GM21367 (cell line): ENCODE measurements around the gene ATAD3C.
A peak's percentile ranks its signal among the peaks of the same experiment; 100 is the strongest.
"Not testable (repeated sequence)": the region's sequence is repeated elsewhere in the genome, so short reads cannot be mapped to it uniquely, and the experiment has no call there.

ENCODE experiments used
- ATAC-seq: cut with Tn5 transposase; IDR thresholded peaks from one replicate; pipeline ENCODE4 v1.9.1; 2021; ENCODE audit not compliant: unreplicated experiment

Gene ATAD3C

DNA sequence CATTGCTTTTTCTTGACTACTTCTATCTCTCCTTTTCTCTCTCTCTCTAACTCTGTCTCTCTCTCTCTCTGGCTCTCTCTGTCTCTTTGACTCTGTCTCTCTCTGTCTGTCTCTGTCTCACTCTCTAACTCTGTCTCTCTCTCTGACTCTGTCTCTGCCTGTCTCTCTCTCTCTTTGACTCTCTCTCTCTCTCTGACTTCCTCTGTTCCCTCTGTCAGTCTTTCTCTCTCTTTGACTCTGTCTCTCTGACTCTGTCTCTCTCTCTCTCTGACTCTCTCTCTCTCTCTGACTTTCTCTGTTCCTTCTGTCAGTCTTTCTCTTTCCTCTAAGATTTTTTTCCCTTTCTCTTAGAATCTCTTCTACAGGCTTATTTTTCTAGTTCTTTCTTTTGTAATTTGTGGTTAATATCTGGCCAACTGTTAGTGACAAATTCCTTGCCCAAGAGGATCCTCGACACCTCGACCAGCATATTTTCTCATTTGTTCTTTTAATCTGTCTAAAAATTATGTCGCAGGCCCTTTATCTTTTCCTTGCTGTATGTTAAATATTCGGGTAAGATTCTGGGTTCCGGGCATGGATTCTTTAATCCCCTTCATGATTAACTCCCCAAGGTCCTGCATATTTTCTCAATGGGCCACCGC is at the start of gene ATAD3C:
Gene ATAD3C, plus strand, starts transcription at position 591 of the 641 bp plus-strand sequence. CDS start 995 bp downstream, outside the sequence.
- ATAC-seq: no peak

DNA sequence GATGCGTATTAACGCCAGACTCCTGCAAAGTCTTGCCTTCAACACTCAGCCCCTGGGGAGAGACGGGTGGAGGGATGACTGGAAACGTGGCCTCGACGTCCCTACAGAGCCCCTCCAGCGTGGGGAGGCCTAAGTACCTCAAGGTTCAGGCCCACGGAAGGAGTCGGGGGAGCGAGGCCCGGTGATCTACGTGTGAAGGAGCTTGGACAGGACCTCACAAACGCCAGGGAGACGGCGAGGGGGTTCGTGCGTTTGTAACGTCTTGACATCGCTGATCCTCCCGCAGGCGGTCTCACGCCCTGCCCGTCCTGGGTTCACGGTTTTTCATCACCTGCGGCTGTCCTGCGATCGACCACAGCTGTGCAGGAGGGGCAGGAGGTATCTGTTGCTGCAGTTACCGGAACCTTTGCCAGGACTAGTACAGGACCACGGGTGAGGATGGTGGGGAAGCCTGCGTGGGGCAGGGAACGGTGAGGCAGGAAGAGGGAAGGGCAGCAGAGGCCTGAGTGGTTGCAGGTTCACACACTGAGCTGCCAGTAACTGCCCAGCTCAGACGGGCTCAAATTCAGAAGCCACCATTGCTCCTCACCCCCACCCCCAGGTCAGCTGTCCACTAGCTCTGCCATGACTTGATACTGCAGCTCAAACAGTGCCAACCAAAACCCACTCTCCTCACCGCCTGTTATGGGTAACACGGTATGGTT is 49.5 kb upstream of the ATAD3C start:
- ATAC-seq: no peak

- ATAC-seq: no peak
Measured at GRCh38 chr1:1400576-1401456, 48.7 kb upstream of the ATAD3C start.

DNA sequence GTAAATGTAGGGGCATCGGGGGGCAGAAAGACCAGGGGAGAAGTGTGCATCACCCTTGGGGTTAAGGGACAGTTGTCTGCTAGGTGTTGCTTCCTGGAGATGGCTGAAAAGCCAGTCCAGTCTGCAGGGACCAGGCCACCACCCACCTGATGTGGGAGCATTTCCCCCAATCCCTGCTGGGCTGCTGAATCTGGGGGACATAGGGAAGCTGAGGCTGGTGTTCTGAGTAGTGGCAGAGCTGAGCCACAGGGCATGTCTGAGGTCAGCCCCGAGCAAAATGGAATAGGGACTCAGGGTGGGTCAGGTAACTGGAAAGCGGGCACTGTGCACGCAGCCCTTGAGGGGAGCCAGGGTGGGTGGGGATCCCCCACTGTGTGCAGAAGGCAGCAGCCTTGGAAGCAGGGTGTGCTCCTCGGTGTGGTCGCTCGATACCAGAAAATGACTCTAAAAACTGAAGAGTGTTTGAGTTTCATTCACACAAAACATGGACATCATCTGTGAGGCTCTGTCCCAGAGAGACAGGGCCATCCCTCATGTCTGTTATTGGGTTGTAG is 48.0 kb upstream of the ATAD3C start:
- no peak for ATAC-seq

GRCh38 chr1:1402072-1402900 is 47.2 kb upstream of the ATAD3C start:
- ATAC-seq: no peak

DNA sequence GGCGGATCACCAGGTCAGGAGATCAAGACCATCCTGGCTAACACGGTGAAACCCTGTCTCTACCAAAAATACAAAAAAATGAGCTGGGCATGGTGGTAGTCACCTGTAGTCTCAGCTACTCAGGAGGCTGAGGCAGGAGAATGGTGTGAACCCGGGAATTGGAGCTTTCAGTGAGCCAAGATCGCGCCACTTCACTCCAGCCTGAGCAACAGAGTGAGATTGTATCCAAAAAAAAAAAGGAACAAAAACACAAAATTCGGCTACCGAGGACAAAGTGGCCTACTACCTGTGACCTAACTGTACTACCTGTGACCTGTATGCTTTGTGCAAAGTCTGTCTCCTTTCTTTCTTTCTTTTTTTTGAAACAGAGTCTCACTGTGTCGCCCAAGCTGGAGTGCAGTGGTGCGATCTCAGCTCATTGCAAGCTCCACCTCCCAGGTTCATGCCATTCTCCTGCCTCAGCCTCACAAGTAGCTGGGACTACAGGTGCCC is 46.5 kb upstream of the ATAD3C start:
- not testable (repeated sequence) for ATAC-seq

GRCh38 chr1:1403653-1404052 is 45.8 kb upstream of the ATAD3C start:
- ATAC-seq: no peak

- no peak for ATAC-seq
Measured at GRCh38 chr1:1406101-1406820, 43.2 kb upstream of the ATAD3C start.

- peak; percentile 82 for ATAC-seq
Measured at GRCh38 chr1:1406821-1407635, 42.5 kb upstream of the ATAD3C start, which contains the start of gene MRPL20. Gene MRPL20 (minus strand): TSS chr1:1407293. CDS start chr1:1407217, 76 bp downstream.

DNA sequence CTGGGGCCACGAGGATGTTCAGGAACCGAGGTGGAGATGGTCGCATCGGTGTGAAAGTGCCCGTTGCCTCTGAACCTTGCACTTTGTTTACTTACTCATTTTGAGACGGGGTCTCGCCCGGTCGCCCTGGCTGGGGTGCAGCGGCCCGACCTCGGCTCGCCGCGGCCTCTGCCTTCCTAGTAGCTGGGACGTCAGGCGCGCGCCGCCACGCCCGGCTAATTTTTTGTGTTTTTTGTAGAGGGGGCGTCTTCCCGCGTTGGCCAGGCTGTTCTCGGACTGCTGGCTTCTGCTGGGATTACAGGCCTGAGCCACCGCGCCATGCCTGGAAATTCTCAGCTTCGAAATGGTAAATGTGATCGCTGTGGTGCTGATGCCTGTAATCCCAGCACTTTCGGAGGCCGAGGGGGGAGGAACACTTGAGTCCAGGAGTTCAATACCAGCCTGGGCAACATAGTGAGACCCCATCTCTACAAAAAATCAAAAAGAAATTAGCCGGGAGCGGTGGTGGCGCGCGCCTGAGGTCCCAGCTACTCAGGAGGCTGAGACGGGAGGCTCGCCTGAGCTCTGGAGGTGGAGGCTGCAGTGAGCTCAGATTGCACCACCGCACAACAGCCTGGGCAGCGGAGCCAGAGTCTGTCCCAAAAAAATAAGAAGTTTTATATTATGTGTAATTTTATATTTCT is 41.7 kb upstream of the ATAD3C start:
- peak; percentile 5 for ATAC-seq

DNA sequence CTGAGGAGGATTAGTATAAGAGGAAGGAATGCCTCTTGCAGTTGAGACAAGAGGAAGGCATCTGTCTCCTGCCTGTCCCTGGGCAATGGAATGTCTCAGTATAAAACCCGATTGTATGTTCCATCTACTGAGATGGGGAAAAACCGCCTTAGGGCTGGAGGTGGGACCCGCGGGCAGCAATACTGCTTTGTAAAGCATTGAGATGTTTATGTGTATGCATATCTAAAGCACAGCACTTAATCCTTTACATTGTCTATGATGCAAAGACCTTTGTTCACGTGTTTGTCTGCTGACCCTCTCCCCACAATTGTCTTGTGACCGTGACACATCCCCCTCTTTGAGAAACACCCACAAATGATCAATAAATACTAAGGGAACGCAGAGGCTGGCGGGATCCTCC is 39.3 kb upstream of the ATAD3C start:
- not testable (repeated sequence) for ATAC-seq

DNA sequence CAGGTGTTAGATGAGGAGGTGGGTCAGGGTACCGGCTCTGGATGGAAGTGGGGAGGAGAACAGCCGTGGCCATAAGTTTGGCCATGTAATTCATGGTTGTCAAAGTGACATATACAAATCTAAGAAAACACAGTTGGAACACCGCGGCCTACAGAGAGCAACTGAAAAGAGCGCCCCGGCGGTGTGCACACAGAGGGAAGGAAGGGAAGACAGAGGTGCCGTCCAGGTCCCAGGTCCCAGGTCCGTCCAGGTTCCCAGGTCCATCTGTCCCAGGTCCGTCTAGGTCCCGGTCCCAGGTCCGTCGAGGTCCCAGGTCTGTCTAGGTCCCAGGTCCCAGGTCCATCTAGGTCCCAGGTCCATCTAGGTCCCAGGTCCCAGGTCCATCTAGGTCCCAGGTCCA is 37.9 kb upstream of the ATAD3C start:
- ATAC-seq: no peak

DNA sequence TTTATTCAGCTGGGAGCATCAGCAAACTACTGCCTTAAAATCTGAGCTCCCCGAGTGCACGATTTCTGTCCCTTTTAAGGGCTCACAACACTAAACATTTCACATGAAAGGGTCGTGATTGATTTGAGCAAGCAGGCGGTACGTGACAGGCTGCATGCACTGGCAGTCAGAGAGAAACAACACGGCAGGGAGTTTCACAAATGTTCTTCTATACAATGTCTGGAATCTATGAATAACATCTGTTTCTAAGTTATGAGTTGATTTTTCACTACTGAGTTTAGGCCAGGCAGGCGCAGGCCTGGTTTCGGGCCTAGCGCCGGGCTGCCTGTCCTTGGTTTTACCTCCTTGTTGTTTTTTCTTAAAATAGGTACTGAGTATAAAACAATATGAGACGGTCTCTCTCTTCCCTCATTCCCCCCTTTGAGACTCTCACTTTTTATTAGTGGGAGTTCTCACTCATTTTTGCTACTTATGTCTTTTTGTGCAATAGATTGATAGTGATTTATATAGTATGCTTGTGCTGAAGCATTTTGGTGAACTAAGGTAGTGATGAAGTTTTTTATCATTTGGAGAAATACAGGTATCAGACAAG is 37.1 kb upstream of the ATAD3C start:
- not testable (repeated sequence) for ATAC-seq

- ATAC-seq: no peak
Measured at GRCh38 chr1:1415751-1416150, 33.7 kb upstream of the ATAD3C start.

DNA sequence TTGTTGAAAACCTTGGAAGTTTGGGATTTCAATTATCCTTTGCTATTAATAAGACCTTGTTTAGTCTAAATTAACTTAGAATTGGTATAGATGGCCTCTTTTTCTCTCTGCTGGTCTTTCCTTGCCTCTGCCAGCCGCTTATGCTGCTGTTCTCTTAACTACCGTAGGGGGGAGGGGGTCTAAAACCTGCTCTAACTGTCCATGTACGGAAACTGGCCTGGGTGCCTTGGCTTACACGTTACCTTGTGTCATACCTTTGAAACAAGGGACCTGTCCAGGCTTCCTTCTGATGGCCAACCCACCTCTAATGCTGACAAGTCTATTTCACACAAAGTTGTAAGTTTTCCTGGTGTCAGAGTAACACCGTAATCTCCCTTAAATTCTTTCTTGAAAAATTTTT is 32.1 kb upstream of the ATAD3C start:
- ATAC-seq: not testable (repeated sequence)

DNA sequence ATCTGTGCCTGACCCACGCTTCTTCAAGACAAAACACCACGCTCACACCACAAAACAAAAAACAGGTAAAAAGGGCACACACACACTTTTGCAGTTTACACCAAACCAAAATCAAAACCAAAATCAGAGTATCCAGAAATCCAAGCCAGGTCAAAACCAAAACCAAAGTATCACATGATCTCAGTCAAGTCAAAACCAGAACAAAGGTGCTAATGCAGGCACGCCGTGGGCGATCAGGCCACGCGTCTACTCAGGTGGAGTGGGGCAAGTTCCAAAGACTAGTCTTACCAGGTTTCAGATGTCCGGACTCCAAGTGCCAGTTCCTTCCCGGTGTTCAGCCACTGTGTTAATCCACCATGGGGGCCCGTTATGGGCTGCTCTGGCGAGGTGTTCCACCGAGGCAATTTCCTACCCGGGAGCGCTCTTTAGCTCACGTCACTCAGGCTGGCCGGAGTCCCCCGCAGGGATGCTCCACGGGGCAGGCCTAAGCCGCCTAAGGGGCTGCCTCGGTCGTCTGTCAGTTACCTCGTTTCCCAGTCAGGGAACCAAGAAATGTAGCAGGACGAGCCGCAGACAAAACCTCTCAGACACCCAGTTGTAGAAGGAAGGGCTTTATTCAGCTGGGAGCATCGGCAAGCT is 31.5 kb upstream of the ATAD3C start:
- not testable (repeated sequence) for ATAC-seq
